GM12872 (cell line): ENCODE measurements around the gene RBM3.

Source experiments
- TF ChIP-seq, protein P1 (sequence below): IDR thresholded peaks from 3 replicates; pipeline ENCODE4 v1.5.1; 2011; ENCODE audit warnings: low read depth, mild to moderate bottlenecking, low read length, moderate library complexity; ENCODE audit not compliant: insufficient read depth

Gene RBM3

GRCh38 chrX:48560056-48560455 lies 14.2 kb upstream of the RBM3 start:
- TF ChIP-seq, protein P1, sequence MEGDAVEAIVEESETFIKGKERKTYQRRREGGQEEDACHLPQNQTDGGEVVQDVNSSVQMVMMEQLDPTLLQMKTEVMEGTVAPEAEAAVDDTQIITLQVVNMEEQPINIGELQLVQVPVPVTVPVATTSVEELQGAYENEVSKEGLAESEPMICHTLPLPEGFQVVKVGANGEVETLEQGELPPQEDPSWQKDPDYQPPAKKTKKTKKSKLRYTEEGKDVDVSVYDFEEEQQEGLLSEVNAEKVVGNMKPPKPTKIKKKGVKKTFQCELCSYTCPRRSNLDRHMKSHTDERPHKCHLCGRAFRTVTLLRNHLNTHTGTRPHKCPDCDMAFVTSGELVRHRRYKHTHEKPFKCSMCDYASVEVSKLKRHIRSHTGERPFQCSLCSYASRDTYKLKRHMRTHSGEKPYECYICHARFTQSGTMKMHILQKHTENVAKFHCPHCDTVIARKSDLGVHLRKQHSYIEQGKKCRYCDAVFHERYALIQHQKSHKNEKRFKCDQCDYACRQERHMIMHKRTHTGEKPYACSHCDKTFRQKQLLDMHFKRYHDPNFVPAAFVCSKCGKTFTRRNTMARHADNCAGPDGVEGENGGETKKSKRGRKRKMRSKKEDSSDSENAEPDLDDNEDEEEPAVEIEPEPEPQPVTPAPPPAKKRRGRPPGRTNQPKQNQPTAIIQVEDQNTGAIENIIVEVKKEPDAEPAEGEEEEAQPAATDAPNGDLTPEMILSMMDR: no peak

- TF ChIP-seq, protein P1: no peak
Observed at GRCh38 chrX:48560681-48561080, 13.6 kb upstream of the RBM3 start.

DNA sequence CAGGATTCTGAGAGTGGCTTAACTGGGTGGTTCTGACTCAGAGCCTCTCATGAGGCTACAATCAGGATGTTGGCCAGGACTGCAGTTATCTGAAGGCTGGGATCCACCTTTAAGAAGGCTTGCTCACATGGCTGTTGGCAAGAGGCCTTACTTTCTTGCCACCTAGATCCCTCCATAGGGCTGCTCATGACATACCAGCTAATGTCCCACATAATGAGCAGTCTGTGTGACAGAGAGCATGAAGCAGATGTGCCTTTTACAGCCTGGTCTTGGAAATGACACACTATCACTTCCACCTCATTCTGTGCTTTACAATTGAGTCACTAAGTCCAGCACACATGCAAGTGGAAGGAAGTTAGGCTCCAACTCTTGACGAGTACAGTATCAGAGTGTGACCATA lies 4.3 kb upstream of the RBM3 start:
- TF ChIP-seq, protein P1: no peak

DNA sequence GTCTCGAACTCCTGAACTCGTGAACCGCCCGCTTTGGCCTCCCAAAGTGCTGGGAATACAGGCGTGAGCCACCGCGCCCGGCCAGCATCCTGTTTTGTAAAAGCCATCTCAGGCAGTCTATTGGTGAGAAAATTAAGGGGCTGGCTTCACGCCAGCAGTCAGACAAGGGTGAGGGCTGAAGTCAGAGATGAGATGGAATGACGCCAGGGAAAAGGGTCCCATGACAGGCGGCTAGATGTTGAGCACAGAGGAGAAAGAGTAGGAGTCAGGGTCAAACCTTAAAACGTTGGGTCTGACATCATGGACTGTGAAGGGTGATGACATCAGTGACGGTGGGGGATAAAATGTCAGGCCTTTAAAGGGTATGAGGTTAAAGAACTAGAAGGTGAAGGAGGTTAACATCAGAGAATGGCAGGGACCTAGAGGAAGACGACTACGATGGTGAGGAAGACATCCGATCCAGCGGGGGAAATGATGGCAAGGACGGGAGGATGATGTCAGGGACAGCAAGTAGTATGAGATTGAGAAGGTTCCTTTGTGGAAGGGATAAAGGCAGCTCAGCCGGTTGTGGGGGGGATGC lies 504 bp upstream of the RBM3 start:
- TF ChIP-seq, protein P1: no peak

- TF ChIP-seq, protein P1: no peak
Observed at GRCh38 chrX:48575642-48576041, 1.4 kb downstream of the RBM3 start.

- TF ChIP-seq, protein P1: no peak
Observed at GRCh38 chrX:48576108-48576507, 1.8 kb downstream of the RBM3 start.

DNA sequence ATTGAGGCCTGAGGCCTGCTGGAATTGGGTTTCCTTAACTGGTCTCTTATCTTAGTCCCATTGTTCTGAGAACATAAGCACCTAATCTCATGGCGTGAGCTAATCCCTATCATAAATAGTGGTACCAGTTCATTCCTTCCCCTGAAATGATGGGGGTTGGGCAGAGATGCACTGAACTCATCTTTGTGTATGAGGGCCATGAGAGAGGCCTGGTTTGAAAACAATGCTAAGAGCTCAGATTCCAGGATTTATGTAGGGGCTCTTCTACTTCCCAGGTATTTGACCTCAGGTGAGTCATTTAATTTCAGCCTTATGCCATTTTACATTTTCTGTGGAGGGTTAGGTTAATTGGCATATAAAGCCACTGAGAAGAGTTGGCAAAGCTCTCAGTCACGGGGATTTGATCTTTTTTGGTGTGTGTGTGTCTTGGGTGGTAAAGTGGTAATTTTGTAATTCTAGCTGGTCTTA lies 4.4 kb downstream of the RBM3 start:
- TF ChIP-seq, protein P1: no peak
